SJSA1 (cell line): ENCODE results near the gene SLC10A3. TPM values are rescaled to one million over a fixed set of nuclear protein-coding genes. Genes with fewer than 3 reads are reported as not detected.
"Not testable (repeated sequence)": the region's sequence is repeated elsewhere in the genome, so short reads cannot be mapped to it uniquely, and the experiment has no call there.

Experiments used
- DNase-seq, 2 experiments: peaks; one replicate each; pipeline ENCODE4 v3.0.0-alpha.2; 2015 to 2020; ENCODE audit warnings: low spot score in 2 of 2, low read depth in 1 of 2
- H3K27ac ChIP-seq: fragments of 250-450 bp; sonication (Bioruptor Pico); 2 replicates; pipeline ENCODE4 v1.5.1; 2020; ENCODE audit warnings: mild to moderate bottlenecking, moderate library complexity
- H3K27me3 ChIP-seq: fragments of 250-450 bp; sonication (Bioruptor Pico); replicated peaks from 2 replicates; pipeline ENCODE4 v1.5.1; 2020; ENCODE audit warnings: mild to moderate bottlenecking, moderate library complexity
- H3K36me3 ChIP-seq: fragments of 250-450 bp; sonication (Bioruptor Pico); 2 replicates; pipeline ENCODE4 v1.5.1; 2020; ENCODE audit warnings: mild to moderate bottlenecking
- H3K4me1 ChIP-seq: fragments of 250-450 bp; sonication (Bioruptor Pico); replicated peaks from 2 replicates; pipeline ENCODE4 v1.6.1; 2021; ENCODE audit warnings: mild to moderate bottlenecking
- H3K4me3 ChIP-seq: fragments of 250-450 bp; sonication (Bioruptor Pico); 2 replicates; pipeline ENCODE4 v1.5.1; 2020; ENCODE audit warnings: mild to moderate bottlenecking
- H3K9me3 ChIP-seq: fragments of 250-450 bp; sonication (Bioruptor Pico); replicated peaks from 2 replicates; pipeline ENCODE4 v1.5.1; 2020; ENCODE audit warnings: mild to moderate bottlenecking
- total RNA-seq: library from RNA; depleted of rRNA; stranded (reverse); fragments of >200 nt; shearing (Covaris generic); gene quantifications from 2 replicates; pipeline ENCODE4 v1.2.3, GENCODE V29; 2014

The SLC10A3 gene
- total RNA-seq, 1 experiment from 2014 or later, result 19.9 TPM

GRCh38 chrX:154502098-154502497 lies 11.7 kb upstream of the SLC10A3 start:
- Histone ChIP-seq H3K4me3 (no peak overlapping the region), H3K27ac (no peak overlapping the region), H3K9me3 (no peaks in the 10 kb centered on the region), H3K36me3 (no peaks in the 10 kb centered on the region), H3K27me3 (no peaks in the 10 kb centered on the region), H3K4me1 (no peaks in the 10 kb centered on the region)
- DNase-seq, result no peak

- H3K36me3 ChIP-seq, H3K27me3 ChIP-seq, H3K9me3 ChIP-seq, DNase-seq, H3K4me1 ChIP-seq, H3K27ac ChIP-seq, H3K4me3 ChIP-seq: not testable (repeated sequence)
Observed at GRCh38 chrX:154501423-154501822, 11.0 kb upstream of the SLC10A3 start.

- not testable (repeated sequence) for H3K4me3 ChIP-seq, H3K4me1 ChIP-seq, H3K27me3 ChIP-seq, H3K9me3 ChIP-seq, H3K27ac ChIP-seq, H3K36me3 ChIP-seq, DNase-seq
Observed at GRCh38 chrX:154496591-154497137, 6.2 kb upstream of the SLC10A3 start.

- H3K27me3 ChIP-seq, result no peaks in the 10 kb centered on the region
- no peaks in the 10 kb centered on the region for H3K9me3 ChIP-seq
- H3K4me3 ChIP-seq, result no peak overlapping the region
- DNase-seq, result no peak
- H3K27ac ChIP-seq, result no peak overlapping the region
- H3K4me1 ChIP-seq, result 0 out of 2 replicates have a peak, but pooled peaks cover 3% of the 10 kb centered on the region
- no peaks in the 10 kb centered on the region for H3K36me3 ChIP-seq
Observed at GRCh38 chrX:154495472-154495922, 5.1 kb upstream of the SLC10A3 start.

- no peak overlapping the region for H3K27ac ChIP-seq
- no peaks in the 10 kb centered on the region for H3K27me3 ChIP-seq
- peaks cover 6% of the 10 kb centered on the region; the same call in 1 of the 2 replicates for H3K4me1 ChIP-seq
- no peaks in the 10 kb centered on the region for H3K36me3 ChIP-seq
- H3K4me3 ChIP-seq, result no peak overlapping the region
- H3K9me3 ChIP-seq, result no peaks in the 10 kb centered on the region
- DNase-seq, result no peak
Observed at GRCh38 chrX:154494715-154495114, 4.3 kb upstream of the SLC10A3 start.

- peak overlapping the region; percentile 80 for H3K4me3 ChIP-seq
- peaks cover 21% of the 10 kb centered on the region for H3K36me3 ChIP-seq
- H3K27me3 ChIP-seq, result no peaks in the 10 kb centered on the region
- peak overlapping the region; percentile 61 for H3K27ac ChIP-seq
- no peaks in the 10 kb centered on the region for H3K9me3 ChIP-seq
- peaks cover 26% of the 10 kb centered on the region for H3K4me1 ChIP-seq
- DNase-seq, result peak; percentile 55 to 58
Observed at GRCh38 chrX:154490021-154490413, 412 bp downstream of the SLC10A3 start.

GRCh38 chrX:154489182-154489581 lies 1.2 kb downstream of the SLC10A3 start:
- Histone ChIP-seq H3K4me1 (peaks cover 33% of the 10 kb centered on the region), H3K9me3 (no peaks in the 10 kb centered on the region), H3K27ac (no peak overlapping the region), H3K36me3 (peaks cover 29% of the 10 kb centered on the region), H3K4me3 (no peak overlapping the region), H3K27me3 (no peaks in the 10 kb centered on the region)
- DNase-seq, result no peak

- no peaks in the 10 kb centered on the region for H3K9me3 ChIP-seq
- H3K27me3 ChIP-seq, result no peaks in the 10 kb centered on the region
- DNase-seq, result no peak
- no peak overlapping the region for H3K27ac ChIP-seq
- no peak overlapping the region for H3K4me3 ChIP-seq
- peaks cover 33% of the 10 kb centered on the region for H3K4me1 ChIP-seq
- peaks cover 35% of the 10 kb centered on the region for H3K36me3 ChIP-seq
Observed at GRCh38 chrX:154488336-154489075, 1.9 kb downstream of the SLC10A3 start.

- no peak overlapping the region for H3K4me3 ChIP-seq
- DNase-seq, result no peak
Observed at GRCh38 chrX:154487518-154488290, 2.7 kb downstream of the SLC10A3 start.

GRCh38 chrX:154486396-154487207 lies 3.8 kb downstream of the SLC10A3 start, which contains the start of gene UBL4A:
Gene UBL4A (minus strand): TSS chrX:154486615. CDS start chrX:154486584, 31 bp downstream.
- Histone ChIP-seq H3K9me3 (no peaks in the 10 kb centered on the region), H3K4me1 (peaks cover 33% of the 10 kb centered on the region), H3K36me3 (peaks cover 35% of the 10 kb centered on the region), H3K27ac (no peak within 1 kb of the TSS), H3K4me3 (peak within 1 kb of the TSS; percentile 71), H3K27me3 (no peaks in the 10 kb centered on the region)
- peak; percentile 52 to 67 for DNase-seq

More at GRCh38 chrX:154487518-154488290, 2.7 kb downstream of the SLC10A3 start:
- Histone ChIP-seq H3K36me3 (peaks cover 35% of the 10 kb centered on the region), H3K27me3 (no peaks in the 10 kb centered on the region), H3K9me3 (no peaks in the 10 kb centered on the region), H3K27ac (no peak overlapping the region), H3K4me1 (peaks cover 33% of the 10 kb centered on the region)

GRCh38 chrX:154486052-154486395 lies 4.4 kb downstream of the SLC10A3 start:
- DNase-seq, result peak in 1 of 2 experiments; percentile 28
- peaks cover 35% of the 10 kb centered on the region for H3K36me3 ChIP-seq
- H3K27ac ChIP-seq, result no peak overlapping the region
- H3K9me3 ChIP-seq, result no peaks in the 10 kb centered on the region
- H3K4me3 ChIP-seq, result peak overlapping the region; percentile 71
- peaks cover 30% of the 10 kb centered on the region for H3K4me1 ChIP-seq
- H3K27me3 ChIP-seq, result no peaks in the 10 kb centered on the region

- Histone ChIP-seq H3K9me3 (no peaks in the 10 kb centered on the region), H3K36me3 (peaks cover 35% of the 10 kb centered on the region), H3K4me3 (peak overlapping the region; percentile 71), H3K27me3 (no peaks in the 10 kb centered on the region), H3K4me1 (peaks cover 30% of the 10 kb centered on the region), H3K27ac (no peak overlapping the region)
- DNase-seq, result no peak
Observed at GRCh38 chrX:154485150-154486051, 5.0 kb downstream of the SLC10A3 start.
